Nephron progenitor cell (in vitro differentiated cells): ENCODE measurements around the gene CLEC4A.
"Not testable (repeated sequence)": the region's sequence is repeated elsewhere in the genome, so short reads cannot be mapped to it uniquely, and the experiment has no call there.

ENCODE experiments used
- DNase-seq: peaks from one replicate; pipeline ENCODE4 v3.0.0; 2021
- H3K27ac Mint-ChIP-seq: 2 replicates; pipeline ENCODE4 v1.8.0; 2021; ENCODE audit warnings: mild to moderate bottlenecking, moderate library complexity, mixed read lengths
- H3K27me3 Mint-ChIP-seq: 2 replicates; pipeline ENCODE4 v1.8.0; 2021; ENCODE audit warnings: mild to moderate bottlenecking, low read depth, mixed read lengths; ENCODE audit not compliant: poor library complexity
- H3K36me3 Mint-ChIP-seq: 2 replicates; pipeline ENCODE4 v1.8.0; 2021; ENCODE audit warnings: low read depth, mixed read lengths
- H3K4me1 Mint-ChIP-seq: 2 replicates; pipeline ENCODE4 v1.8.0; 2021; ENCODE audit warnings: mixed read lengths
- H3K4me3 Mint-ChIP-seq: 2 replicates; pipeline ENCODE4 v1.8.0; 2021; ENCODE audit warnings: mild to moderate bottlenecking, moderate library complexity, mixed read lengths
- H3K9me3 Mint-ChIP-seq: 2 replicates; pipeline ENCODE4 v1.8.0; 2021; ENCODE audit warnings: mild to moderate bottlenecking, moderate library complexity, mixed read lengths
- CTCF ChIP-seq: fragments of 200-600 bp; sonication (generic); IDR thresholded peaks from 2 replicates; pipeline ENCODE4 v1.5.0; 2021; ENCODE audit warnings: antibody characterized with exemption

Gene CLEC4A

GRCh38 chr12:8179989-8180585, 56.7 kb downstream of the CLEC4A start:
- Mint-ChIP-seq H3K4me3 (peak overlapping the region; percentile 76), H3K36me3 (peaks cover 11% of the 10 kb centered on the region), H3K4me1 (peaks cover 19% of the 10 kb centered on the region), H3K9me3 (peaks cover 20% of the 10 kb centered on the region)
- peak; percentile 75 for DNase-seq
- peak; percentile 66 for TF ChIP-seq CTCF
- H3K27me3 Mint-ChIP-seq, H3K27ac Mint-ChIP-seq: not testable (repeated sequence)

- Mint-ChIP-seq H3K36me3 (peaks cover 11% of the 10 kb centered on the region), H3K4me3 (peak overlapping the region; percentile 84), H3K4me1 (peaks cover 19% of the 10 kb centered on the region), H3K9me3 (peaks cover 20% of the 10 kb centered on the region)
- DNase-seq, H3K27me3 Mint-ChIP-seq, H3K27ac Mint-ChIP-seq: not testable (repeated sequence)
These were observed 57.9 kb downstream of the CLEC4A start for GRCh38 chr12:8181271-8181670.

- H3K4me3 Mint-ChIP-seq, DNase-seq, H3K27me3 Mint-ChIP-seq, H3K27ac Mint-ChIP-seq: not testable (repeated sequence)
- Mint-ChIP-seq H3K4me1 (peaks cover 27% of the 10 kb centered on the region), H3K9me3 (peaks cover 20% of the 10 kb centered on the region), H3K36me3 (peaks cover 11% of the 10 kb centered on the region)
These were observed 59.5 kb downstream of the CLEC4A start for GRCh38 chr12:8182923-8183322.

- peaks cover 20% of the 10 kb centered on the region for H3K9me3 Mint-ChIP-seq
These were observed 59.9 kb downstream of the CLEC4A start for GRCh38 chr12:8183346-8183745.

GRCh38 chr12:8184206-8184605, 60.8 kb downstream of the CLEC4A start:
- not testable (repeated sequence) for H3K27me3 Mint-ChIP-seq, H3K27ac Mint-ChIP-seq, H3K4me3 Mint-ChIP-seq, DNase-seq
- H3K36me3 Mint-ChIP-seq = peaks cover 11% of the 10 kb centered on the region
- H3K9me3 Mint-ChIP-seq = peaks cover 20% of the 10 kb centered on the region
- peaks cover 27% of the 10 kb centered on the region for H3K4me1 Mint-ChIP-seq

More at GRCh38 chr12:8183346-8183745, 59.9 kb downstream of the CLEC4A start:
- H3K27me3 Mint-ChIP-seq, DNase-seq, H3K27ac Mint-ChIP-seq, H3K4me3 Mint-ChIP-seq: not testable (repeated sequence)
- H3K36me3 Mint-ChIP-seq = peaks cover 11% of the 10 kb centered on the region
- peaks cover 27% of the 10 kb centered on the region for H3K4me1 Mint-ChIP-seq

GRCh38 chr12:8188088-8188487, 64.7 kb downstream of the CLEC4A start:
- peaks cover 11% of the 10 kb centered on the region for H3K36me3 Mint-ChIP-seq
- not testable (repeated sequence) for H3K4me3 Mint-ChIP-seq, H3K27me3 Mint-ChIP-seq, H3K9me3 Mint-ChIP-seq, H3K27ac Mint-ChIP-seq, H3K4me1 Mint-ChIP-seq, DNase-seq
